Endothelial cell (in vitro differentiated cells): ENCODE measurements around the gene PRRG2. TPM values are rescaled to one million over a fixed set of nuclear protein-coding genes. Genes with fewer than 3 reads are reported as not detected.
A peak's percentile ranks its signal among the peaks of the same experiment; 100 is the strongest.

Experiments used
- DNase-seq: peaks from one replicate; pipeline ENCODE4 v3.0.0; 2021; ENCODE audit warnings: low spot score
- H3K27ac Mint-ChIP-seq: one replicate; pipeline ENCODE4 v1.8.0; 2021; ENCODE audit warnings: mixed read lengths, inconsistent platforms; ENCODE audit not compliant: unreplicated experiment
- H3K27me3 Mint-ChIP-seq: one replicate; pipeline ENCODE4 v1.8.0; 2021; ENCODE audit warnings: mild to moderate bottlenecking, moderate library complexity, mixed read lengths, inconsistent platforms; ENCODE audit not compliant: unreplicated experiment
- H3K36me3 Mint-ChIP-seq: one replicate; pipeline ENCODE4 v1.8.0; 2021; ENCODE audit warnings: mild to moderate bottlenecking, low read depth, mixed read lengths, inconsistent platforms; ENCODE audit not compliant: unreplicated experiment
- H3K4me1 Mint-ChIP-seq: one replicate; pipeline ENCODE4 v1.8.0; 2021; ENCODE audit warnings: mild to moderate bottlenecking, mixed read lengths, inconsistent platforms; ENCODE audit not compliant: unreplicated experiment
- H3K4me3 Mint-ChIP-seq: one replicate; pipeline ENCODE4 v1.8.0; 2021; ENCODE audit warnings: mild to moderate bottlenecking, mixed read lengths, inconsistent platforms; ENCODE audit not compliant: unreplicated experiment
- H3K9me3 Mint-ChIP-seq: one replicate; pipeline ENCODE4 v1.8.0; 2021; ENCODE audit warnings: mixed read lengths, inconsistent platforms; ENCODE audit not compliant: unreplicated experiment
- total RNA-seq: library from RNA; stranded (reverse); fragmentation: NEBNext Ultra II Directional; extraction: Animal tissue kit (Norgen Biotek cat#: 25700); gene quantifications from one replicate; pipeline ENCODE4 v1.2.1, GENCODE V29; 2021; ENCODE audit not compliant: unreplicated experiment
- TF ChIP-seq, protein P1 (sequence below): fragments of 200-600 bp; sonication (generic); IDR thresholded peaks from one replicate; pipeline ENCODE4 v1.5.0; 2021; ENCODE audit warnings: antibody characterized with exemption; ENCODE audit not compliant: unreplicated experiment

The PRRG2 gene
- total RNA-seq, 1 donor from 2014 or later: 2.4 TPM

DNA sequence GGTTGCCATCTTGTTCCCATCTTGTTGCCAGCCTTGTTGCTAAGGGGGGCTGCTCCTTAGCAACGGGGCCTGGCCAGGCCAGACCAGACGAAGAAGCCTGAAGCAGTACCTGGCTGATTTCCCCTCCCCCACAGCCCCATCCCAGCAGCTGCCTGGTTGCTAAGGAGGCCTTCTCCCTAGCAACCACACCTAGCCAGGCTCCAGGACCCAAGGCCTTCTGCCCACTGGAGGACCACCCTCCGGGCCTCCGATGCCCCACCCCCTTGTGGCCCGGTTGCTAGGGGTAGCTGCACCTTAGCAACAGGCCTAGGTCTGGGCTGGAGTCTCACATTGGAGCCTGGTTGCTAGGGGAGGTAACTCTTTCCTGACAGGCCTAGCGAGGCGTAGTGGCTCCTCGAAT, 3.9 kb downstream of the PRRG2 start:
- Mint-ChIP-seq H3K4me1 (peaks cover 11% of the 10 kb centered on the region), H3K4me3 (no peak overlapping the region), H3K27me3 (peaks cover 9% of the 10 kb centered on the region), H3K9me3 (no peaks in the 10 kb centered on the region), H3K27ac (no peak overlapping the region), H3K36me3 (no peaks in the 10 kb centered on the region)
- no peak for DNase-seq
- TF ChIP-seq, protein P1, sequence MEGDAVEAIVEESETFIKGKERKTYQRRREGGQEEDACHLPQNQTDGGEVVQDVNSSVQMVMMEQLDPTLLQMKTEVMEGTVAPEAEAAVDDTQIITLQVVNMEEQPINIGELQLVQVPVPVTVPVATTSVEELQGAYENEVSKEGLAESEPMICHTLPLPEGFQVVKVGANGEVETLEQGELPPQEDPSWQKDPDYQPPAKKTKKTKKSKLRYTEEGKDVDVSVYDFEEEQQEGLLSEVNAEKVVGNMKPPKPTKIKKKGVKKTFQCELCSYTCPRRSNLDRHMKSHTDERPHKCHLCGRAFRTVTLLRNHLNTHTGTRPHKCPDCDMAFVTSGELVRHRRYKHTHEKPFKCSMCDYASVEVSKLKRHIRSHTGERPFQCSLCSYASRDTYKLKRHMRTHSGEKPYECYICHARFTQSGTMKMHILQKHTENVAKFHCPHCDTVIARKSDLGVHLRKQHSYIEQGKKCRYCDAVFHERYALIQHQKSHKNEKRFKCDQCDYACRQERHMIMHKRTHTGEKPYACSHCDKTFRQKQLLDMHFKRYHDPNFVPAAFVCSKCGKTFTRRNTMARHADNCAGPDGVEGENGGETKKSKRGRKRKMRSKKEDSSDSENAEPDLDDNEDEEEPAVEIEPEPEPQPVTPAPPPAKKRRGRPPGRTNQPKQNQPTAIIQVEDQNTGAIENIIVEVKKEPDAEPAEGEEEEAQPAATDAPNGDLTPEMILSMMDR: no peak

DNA sequence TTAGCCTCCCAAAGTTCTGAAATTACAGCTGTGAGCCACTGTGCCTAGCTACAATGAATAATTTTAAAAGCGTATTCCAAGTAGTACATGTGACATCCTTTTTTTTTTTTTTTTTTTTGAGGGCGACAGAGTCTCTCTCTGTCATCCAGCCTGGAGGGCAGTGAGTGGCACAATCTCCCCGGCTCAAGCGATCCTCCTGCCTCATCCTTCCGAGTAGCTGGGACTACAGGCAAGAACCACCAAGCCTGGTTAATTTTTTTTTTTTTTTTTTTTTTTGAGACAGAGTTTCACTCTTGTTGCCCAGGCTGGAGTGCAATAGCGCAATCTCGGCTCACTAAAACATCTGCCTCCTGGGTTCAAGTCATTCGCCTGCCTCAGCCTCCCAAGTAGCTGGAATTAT, 6.1 kb downstream of the PRRG2 start:
- DNase-seq: no peak
- Mint-ChIP-seq H3K36me3 (no peaks in the 10 kb centered on the region), H3K27me3 (peaks cover 11% of the 10 kb centered on the region), H3K27ac (no peak overlapping the region), H3K9me3 (no peaks in the 10 kb centered on the region), H3K4me3 (no peak overlapping the region), H3K4me1 (peaks cover 5% of the 10 kb centered on the region)
- TF ChIP-seq, protein P1: no peak

DNA sequence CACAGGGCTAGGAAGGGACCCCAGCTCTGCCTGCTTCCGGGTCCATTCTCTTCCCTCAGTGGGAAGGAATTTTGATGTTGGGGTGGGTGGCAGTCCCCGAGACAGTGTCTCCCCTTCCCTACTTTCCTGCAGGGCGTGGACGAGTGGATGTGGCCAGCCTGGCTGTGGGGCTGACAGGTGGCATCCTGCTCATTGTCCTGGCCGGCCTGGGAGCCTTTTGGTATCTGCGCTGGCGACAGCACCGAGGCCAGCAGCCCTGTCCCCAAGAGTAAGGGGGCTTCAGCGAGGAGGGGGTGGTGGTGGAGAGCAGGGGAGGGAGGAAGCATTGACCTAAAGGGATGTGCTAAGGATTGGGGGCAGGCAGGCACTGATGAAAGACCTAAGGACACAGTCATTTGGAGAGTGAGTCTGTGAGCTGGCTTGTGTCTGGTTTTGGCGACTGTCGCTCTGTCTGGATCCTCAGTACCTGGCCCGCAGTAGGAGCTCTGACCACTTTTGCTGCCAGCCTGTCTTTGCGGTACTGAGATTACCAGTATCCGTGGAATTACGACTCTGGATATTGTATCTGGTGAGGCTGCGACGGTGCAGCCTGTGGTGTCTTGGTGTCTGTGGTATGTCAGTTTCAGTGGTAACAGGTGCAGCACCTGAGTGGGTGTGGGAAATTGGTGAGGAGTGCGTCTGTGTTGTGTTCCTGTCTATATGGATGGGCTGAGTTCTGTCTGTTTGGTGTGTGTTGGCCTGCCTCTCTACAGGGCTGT, 7.4 kb downstream of the PRRG2 start:
- Mint-ChIP-seq H3K27me3 (peaks cover 12% of the 10 kb centered on the region), H3K4me1 (peaks cover 15% of the 10 kb centered on the region), H3K36me3 (peaks cover 3% of the 10 kb centered on the region), H3K4me3 (peak overlapping the region; percentile 57), H3K27ac (no peak overlapping the region), H3K9me3 (no peaks in the 10 kb centered on the region)
- TF ChIP-seq, protein P1: no peak
- no peak for DNase-seq

DNA sequence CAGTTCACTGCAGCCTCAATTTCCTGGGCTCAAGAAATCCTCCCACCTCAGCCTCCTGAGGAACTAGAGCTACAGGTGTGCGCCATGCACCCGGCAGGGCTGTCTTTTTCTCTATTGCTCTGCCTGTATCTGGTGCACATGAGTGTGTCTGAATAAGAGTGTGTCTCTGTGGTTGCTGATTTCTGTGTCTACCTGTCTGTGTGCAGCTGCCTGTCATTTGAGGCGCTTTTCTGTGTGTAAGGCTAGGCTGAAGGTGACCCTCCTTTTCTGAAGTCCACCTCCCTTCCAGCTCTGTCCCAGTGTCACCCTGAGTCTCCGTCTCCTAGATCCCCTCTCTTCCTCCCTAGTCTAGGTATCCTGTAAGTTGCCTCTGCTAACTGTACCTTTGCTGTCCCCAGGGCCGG, 8.4 kb downstream of the PRRG2 start:
- TF ChIP-seq, protein P1: no peak
- Mint-ChIP-seq H3K4me1 (peaks cover 21% of the 10 kb centered on the region), H3K4me3 (peak overlapping the region; percentile 74), H3K27me3 (peaks cover 12% of the 10 kb centered on the region), H3K36me3 (peaks cover 12% of the 10 kb centered on the region), H3K9me3 (no peaks in the 10 kb centered on the region), H3K27ac (peak overlapping the region; percentile 74)
- no peak for DNase-seq
